ENCODE data around the gene RPL31. TPM values are rescaled to one million over a fixed set of nuclear protein-coding genes. Genes with fewer than 3 reads are reported as not detected.

Gene RPL31
- total RNA-seq, 2 donors from 2014 or later: 316 to 425 TPM

DNA sequence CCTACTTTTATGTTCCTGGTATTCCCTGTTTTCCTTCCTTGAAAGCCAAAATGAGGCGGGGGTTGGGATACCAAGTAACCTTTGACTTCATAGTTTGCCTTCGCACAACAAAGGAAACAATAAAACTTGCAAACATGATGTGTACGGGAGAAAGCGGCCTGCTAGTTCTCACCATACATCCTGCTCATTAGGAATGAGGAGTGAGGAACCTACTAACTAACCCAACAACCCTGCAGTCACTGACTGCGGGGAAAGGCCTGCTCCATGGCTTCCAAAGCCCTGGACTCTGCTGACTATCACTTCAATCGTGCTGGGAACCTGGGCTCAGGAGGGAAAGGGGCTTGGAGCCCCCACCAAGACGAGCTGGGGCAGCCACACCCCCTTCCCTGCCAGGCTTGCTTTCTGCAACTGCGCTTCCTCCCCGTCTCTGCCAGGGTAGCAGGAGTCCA, 24.2 kb downstream of the RPL31 start:
- Histone ChIP-seq H3K27me3 (no peaks in the 10 kb centered on the region), H3K36me3 (replicated peaks in 1 of 2; ENCODE audit: insufficient read depth in 1 of 2, low read depth in 2 of 2) (peaks cover 20 to 23% of the 10 kb centered on the region in 2 donors), H3K9me3 (no peaks in the 10 kb centered on the region), H3K27ac (no peak overlapping the region), H3K4me3 (no peak overlapping the region), H3K4me1 (no peaks in the 10 kb centered on the region)
- TF ChIP-seq, protein P1, sequence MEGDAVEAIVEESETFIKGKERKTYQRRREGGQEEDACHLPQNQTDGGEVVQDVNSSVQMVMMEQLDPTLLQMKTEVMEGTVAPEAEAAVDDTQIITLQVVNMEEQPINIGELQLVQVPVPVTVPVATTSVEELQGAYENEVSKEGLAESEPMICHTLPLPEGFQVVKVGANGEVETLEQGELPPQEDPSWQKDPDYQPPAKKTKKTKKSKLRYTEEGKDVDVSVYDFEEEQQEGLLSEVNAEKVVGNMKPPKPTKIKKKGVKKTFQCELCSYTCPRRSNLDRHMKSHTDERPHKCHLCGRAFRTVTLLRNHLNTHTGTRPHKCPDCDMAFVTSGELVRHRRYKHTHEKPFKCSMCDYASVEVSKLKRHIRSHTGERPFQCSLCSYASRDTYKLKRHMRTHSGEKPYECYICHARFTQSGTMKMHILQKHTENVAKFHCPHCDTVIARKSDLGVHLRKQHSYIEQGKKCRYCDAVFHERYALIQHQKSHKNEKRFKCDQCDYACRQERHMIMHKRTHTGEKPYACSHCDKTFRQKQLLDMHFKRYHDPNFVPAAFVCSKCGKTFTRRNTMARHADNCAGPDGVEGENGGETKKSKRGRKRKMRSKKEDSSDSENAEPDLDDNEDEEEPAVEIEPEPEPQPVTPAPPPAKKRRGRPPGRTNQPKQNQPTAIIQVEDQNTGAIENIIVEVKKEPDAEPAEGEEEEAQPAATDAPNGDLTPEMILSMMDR (IDR thresholded peaks at IDR 0.05): no peak
- no peak for TF ChIP-seq POLR2A (IDR thresholded peaks at IDR 0.05)
- intact Hi-C loops (cut with DNase I): no loop called here
- 75 to 81% methylated on average over 9 of the region's 9 CpGs for WGBS, 2 donors
- peak in 1 of 4 donors; percentile 3 for DNase-seq
- no peak for ATAC-seq

DNA sequence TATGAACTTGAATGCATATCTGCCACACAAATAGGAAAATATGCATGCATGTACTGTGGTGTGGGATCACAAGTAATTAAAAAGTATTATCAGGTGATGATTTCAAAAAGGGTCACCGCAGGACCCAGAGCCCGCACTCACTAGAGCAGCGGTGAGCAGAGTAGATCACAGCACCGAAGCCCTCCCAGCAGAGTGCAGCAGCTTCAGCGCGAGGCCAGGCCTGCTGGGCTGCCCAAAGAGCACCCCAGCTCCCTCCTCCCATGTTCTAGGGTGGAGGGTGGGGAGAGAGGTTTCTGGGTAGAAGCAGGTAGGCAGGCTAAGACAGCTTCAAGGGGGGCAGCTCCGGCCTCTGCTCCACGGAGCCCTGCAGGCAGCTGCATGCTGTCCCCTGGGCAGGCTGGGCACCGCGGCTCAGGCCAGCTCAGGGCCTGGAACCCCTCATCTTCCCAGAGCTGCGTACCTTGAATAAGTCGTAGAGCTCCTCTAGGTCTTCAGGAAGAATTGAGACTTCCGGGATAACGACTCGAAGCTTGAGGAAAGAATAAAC, 24.9 kb downstream of the RPL31 start:
- Histone ChIP-seq H3K27ac (no peak overlapping the region), H3K27me3 (no peaks in the 10 kb centered on the region), H3K9me3 (no peaks in the 10 kb centered on the region), H3K4me3 (no peak overlapping the region), H3K4me1 (no peaks in the 10 kb centered on the region), H3K36me3 (replicated peaks in 1 of 2; ENCODE audit: insufficient read depth in 1 of 2, low read depth in 2 of 2) (peaks cover 20 to 24% of the 10 kb centered on the region in 2 donors)
- DNase-seq: peak in 1 of 4 donors; percentile 4
- 87 to 95% methylated on average over 15 of the region's 15 CpGs for WGBS, 2 donors
- TF ChIP-seq, protein P1 (IDR thresholded peaks at IDR 0.05): no peak
- TF ChIP-seq POLR2A (IDR thresholded peaks at IDR 0.05): no peak
- intact Hi-C loops (cut with DNase I): no loop called here
- ATAC-seq: no peak

DNA sequence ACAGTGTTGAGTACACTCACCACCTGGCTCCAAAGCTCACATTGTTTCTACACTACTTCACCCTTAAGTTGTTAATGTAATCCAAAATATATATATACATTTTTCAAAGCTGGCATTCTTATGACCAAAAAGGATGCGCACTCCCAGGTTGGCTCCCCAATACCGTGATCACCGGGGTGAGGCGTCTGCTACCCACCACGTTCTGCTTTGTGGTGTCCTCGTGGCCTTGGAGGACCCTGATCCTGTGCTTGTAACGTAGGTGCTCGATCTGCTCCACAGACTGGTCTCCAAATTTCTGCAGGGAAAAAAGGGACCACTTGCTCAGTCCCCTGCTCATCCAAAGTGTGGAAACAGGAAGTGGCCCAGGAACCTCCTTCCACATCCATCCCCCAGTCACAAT, 25.8 kb downstream of the RPL31 start:
- WGBS, 2 donors: 95% methylated on average over 8 of the region's 8 CpGs
- Histone ChIP-seq H3K27ac (no peak overlapping the region), H3K4me3 (no peak overlapping the region), H3K4me1 (no peaks in the 10 kb centered on the region), H3K36me3 (replicated peaks in 1 of 2; ENCODE audit: insufficient read depth in 1 of 2, low read depth in 2 of 2) (peaks cover 20 to 31% of the 10 kb centered on the region in 2 donors), H3K9me3 (no peaks in the 10 kb centered on the region), H3K27me3 (no peaks in the 10 kb centered on the region)
- intact Hi-C loops (cut with DNase I): no loop called here
- ATAC-seq (no peak), DNase-seq (no peak)
- no peak for TF ChIP-seq POLR2A (IDR thresholded peaks at IDR 0.05)
- TF ChIP-seq, protein P1 (IDR thresholded peaks at IDR 0.05): no peak

DNA sequence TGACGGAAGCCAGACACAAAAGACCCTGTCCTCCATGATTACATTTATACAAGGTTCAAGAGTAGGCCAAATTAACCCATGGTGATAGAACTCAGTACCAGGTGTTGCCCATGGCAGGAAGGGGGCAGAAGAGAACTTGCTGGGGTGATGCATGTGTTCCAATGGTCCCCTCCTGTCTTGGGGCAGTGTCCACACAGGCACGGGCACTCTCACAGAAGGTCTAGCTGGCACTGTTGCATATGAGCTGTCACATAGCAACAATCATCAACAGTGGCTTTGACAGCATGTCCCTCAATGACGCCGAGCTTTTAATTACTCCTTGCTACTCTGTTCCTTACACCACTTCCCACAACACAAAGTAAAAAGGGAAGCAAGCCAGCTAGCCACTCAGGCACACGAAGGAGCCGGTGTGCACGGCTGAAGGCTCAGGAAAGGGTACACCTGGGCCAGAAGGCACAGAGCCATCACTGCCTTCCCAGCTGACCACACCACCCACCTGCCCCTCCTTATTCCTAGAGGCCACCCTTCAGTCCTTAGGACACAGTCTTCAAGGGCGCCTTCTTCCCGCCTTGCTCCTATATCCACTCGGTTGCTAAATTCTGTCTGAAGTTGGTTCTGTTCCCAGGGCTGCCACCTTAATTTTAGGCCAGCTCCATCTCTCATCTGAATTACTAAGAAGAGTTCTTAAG, 28.9 kb downstream of the RPL31 start:
- H3K9me3 ChIP-seq: no peaks in the 10 kb centered on the region
- TF ChIP-seq, protein P1 (IDR thresholded peaks at IDR 0.05): no peak
- TF ChIP-seq POLR2A (IDR thresholded peaks at IDR 0.05): no peak
- intact Hi-C loops (cut with DNase I): loop anchor here (10.0 kb wide), 2 partner anchors 124 to 174 kb away; partner anchors contain the start of gene TBC1D8
- no peaks in the 10 kb centered on the region for H3K27me3 ChIP-seq
- peaks cover 20 to 53% of the 10 kb centered on the region in 2 donors for H3K36me3 ChIP-seq (replicated peaks in 1 of 2; ENCODE audit: insufficient read depth in 1 of 2, low read depth in 2 of 2)
- H3K27ac ChIP-seq: no peak overlapping the region
- H3K4me1 ChIP-seq: no peaks in the 10 kb centered on the region
- peak; percentile 16 for ATAC-seq
- no peak overlapping the region for H3K4me3 ChIP-seq
- WGBS, 2 donors: 53 to 69% methylated on average over 10 of the region's 10 CpGs
- DNase-seq: peak in 2 of 4 donors; percentile 47 to 50
